Peyer's patch (tissue), 4 donors: Measurements from ENCODE around the gene SRGAP1.

Experiments
- CTCF ChIP-seq, 6 experiments: fragments of 450-650 bp in 4 of 6; fragments of 200-600 bp in 2 of 6; sonication (generic) in 1 of 6; IDR thresholded peaks; one replicate each; pipeline ENCODE4 v1.5.1; 2017 to 2019; ENCODE audit warnings: antibody characterized with exemption in 6 of 6, mild to moderate bottlenecking in 3 of 6, moderate library complexity in 1 of 6
- POLR2A ChIP-seq, 2 donors: fragments of 450-650 bp; IDR thresholded peaks; one replicate each; pipeline ENCODE4 v1.5.1; 2017; ENCODE audit warnings: antibody characterized with exemption in 2 of 2, mild to moderate bottlenecking in 2 of 2, moderate library complexity in 2 of 2

- TF ChIP-seq CTCF (IDR thresholded peaks at IDR 0.05) (no peak), POLR2A (IDR thresholded peaks at IDR 0.05) (no peak)
Measured at GRCh38 chr12:63805704-63806672, 38.5 kb upstream of the SRGAP1 start.
